ENCODE measurements around the gene BTLA. TPM values are rescaled to one million over a fixed set of nuclear protein-coding genes. Genes with fewer than 3 reads are reported as not detected.
A peak's percentile ranks its signal among the peaks of the same experiment; 100 is the strongest.

The BTLA gene
- total and polyA plus RNA-seq, 10 of the 15 experiments (the other 5 are each of a cell fraction or from before 2014, with no cell fraction given) = 55.4 to 134 (median 84.2) TPM

DNA sequence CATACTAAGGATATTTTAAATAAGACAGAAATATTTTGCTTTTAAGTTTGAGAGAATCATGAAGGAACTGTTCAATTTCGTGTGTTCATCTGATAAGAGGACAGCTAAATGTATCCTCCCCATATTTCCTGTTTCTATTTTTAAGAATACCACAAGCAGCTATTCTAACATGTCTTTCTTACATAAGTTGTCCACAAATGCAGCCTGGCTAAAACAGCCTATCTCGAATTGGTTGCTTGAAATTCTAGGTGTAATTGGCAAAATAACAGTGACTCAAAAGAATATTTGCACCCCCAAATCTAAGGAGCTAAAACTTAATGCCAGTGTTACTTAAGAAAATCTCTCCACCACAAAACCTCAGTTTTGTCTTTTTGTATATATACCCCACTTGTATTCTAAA lies 35.0 kb downstream of the BTLA start (continued):
- peak; percentile 93 for TF ChIP-seq MEF2B (IDR thresholded peaks at IDR 0.05; ENCODE audit: partially characterized antibody, poor library complexity, severe bottlenecking)
- no peak for TF ChIP-seq RCOR1 (conservative IDR thresholded peaks at IDR 0.05; ENCODE audit: low read depth, low read length)
- TF ChIP-seq NR2C1 (IDR thresholded peaks at IDR 0.05) = no peak
- TF ChIP-seq, protein P1, sequence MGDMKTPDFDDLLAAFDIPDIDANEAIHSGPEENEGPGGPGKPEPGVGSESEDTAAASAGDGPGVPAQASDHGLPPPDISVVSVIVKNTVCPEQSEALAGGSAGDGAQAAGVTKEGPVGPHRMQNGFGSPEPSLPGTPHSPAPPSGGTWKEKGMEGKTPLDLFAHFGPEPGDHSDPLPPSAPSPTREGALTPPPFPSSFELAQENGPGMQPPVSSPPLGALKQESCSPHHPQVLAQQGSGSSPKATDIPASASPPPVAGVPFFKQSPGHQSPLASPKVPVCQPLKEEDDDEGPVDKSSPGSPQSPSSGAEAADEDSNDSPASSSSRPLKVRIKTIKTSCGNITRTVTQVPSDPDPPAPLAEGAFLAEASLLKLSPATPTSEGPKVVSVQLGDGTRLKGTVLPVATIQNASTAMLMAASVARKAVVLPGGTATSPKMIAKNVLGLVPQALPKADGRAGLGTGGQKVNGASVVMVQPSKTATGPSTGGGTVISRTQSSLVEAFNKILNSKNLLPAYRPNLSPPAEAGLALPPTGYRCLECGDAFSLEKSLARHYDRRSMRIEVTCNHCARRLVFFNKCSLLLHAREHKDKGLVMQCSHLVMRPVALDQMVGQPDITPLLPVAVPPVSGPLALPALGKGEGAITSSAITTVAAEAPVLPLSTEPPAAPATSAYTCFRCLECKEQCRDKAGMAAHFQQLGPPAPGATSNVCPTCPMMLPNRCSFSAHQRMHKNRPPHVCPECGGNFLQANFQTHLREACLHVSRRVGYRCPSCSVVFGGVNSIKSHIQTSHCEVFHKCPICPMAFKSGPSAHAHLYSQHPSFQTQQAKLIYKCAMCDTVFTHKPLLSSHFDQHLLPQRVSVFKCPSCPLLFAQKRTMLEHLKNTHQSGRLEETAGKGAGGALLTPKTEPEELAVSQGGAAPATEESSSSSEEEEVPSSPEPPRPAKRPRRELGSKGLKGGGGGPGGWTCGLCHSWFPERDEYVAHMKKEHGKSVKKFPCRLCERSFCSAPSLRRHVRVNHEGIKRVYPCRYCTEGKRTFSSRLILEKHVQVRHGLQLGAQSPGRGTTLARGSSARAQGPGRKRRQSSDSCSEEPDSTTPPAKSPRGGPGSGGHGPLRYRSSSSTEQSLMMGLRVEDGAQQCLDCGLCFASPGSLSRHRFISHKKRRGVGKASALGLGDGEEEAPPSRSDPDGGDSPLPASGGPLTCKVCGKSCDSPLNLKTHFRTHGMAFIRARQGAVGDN (IDR thresholded peaks at IDR 0.05) = no peak
- TF ChIP-seq, protein P2, sequence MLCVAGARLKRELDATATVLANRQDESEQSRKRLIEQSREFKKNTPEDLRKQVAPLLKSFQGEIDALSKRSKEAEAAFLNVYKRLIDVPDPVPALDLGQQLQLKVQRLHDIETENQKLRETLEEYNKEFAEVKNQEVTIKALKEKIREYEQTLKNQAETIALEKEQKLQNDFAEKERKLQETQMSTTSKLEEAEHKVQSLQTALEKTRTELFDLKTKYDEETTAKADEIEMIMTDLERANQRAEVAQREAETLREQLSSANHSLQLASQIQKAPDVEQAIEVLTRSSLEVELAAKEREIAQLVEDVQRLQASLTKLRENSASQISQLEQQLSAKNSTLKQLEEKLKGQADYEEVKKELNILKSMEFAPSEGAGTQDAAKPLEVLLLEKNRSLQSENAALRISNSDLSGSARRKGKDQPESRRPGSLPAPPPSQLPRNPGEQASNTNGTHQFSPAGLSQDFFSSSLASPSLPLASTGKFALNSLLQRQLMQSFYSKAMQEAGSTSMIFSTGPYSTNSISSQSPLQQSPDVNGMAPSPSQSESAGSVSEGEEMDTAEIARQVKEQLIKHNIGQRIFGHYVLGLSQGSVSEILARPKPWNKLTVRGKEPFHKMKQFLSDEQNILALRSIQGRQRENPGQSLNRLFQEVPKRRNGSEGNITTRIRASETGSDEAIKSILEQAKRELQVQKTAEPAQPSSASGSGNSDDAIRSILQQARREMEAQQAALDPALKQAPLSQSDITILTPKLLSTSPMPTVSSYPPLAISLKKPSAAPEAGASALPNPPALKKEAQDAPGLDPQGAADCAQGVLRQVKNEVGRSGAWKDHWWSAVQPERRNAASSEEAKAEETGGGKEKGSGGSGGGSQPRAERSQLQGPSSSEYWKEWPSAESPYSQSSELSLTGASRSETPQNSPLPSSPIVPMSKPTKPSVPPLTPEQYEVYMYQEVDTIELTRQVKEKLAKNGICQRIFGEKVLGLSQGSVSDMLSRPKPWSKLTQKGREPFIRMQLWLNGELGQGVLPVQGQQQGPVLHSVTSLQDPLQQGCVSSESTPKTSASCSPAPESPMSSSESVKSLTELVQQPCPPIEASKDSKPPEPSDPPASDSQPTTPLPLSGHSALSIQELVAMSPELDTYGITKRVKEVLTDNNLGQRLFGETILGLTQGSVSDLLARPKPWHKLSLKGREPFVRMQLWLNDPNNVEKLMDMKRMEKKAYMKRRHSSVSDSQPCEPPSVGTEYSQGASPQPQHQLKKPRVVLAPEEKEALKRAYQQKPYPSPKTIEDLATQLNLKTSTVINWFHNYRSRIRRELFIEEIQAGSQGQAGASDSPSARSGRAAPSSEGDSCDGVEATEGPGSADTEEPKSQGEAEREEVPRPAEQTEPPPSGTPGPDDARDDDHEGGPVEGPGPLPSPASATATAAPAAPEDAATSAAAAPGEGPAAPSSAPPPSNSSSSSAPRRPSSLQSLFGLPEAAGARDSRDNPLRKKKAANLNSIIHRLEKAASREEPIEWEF (IDR thresholded peaks at IDR 0.05; ENCODE audit: insufficient replicate concordance, low read depth, low read length) = peak; percentile 52
- TF ChIP-seq NRF1 (conservative IDR thresholded peaks at IDR 0.05; ENCODE audit: low read depth, low read length) = no peak
- no peak for TF ChIP-seq NFYA (IDR thresholded peaks at IDR 0.05; ENCODE audit: borderline replicate concordance, low read depth, low read length)
- no peak for TF ChIP-seq USF2 (IDR thresholded peaks at IDR 0.05; ENCODE audit: borderline replicate concordance, low read depth, low read length)
- TF ChIP-seq CREB1 (IDR thresholded peaks at IDR 0.05; ENCODE audit: low read depth) = peak; percentile 47; the same call in 1 of the 2 replicates
- TF ChIP-seq ZNF24 (IDR thresholded peaks at IDR 0.05) = 0 out of 2 replicates have a peak, but pooled peaks have one; percentile 10
- TF ChIP-seq TCF12 (IDR thresholded peaks at IDR 0.05; ENCODE audit: low read depth, low read length) = no peak
- no peak for TF ChIP-seq SIN3A (IDR thresholded peaks at IDR 0.05; ENCODE audit: low read depth, low read length)
- peak; percentile 90 for TF ChIP-seq ATF2 (IDR thresholded peaks at IDR 0.05; ENCODE audit: low read length)
- TF ChIP-seq CTCF (IDR thresholded peaks at IDR 0.05 in 2 of 3, conservative IDR thresholded peaks at IDR 0.05 in 1 of 3; ENCODE audit: control insufficient read depth in 2 of 3, extremely low read depth in 1 of 3, insufficient read depth in 1 of 3, low read depth in 3 of 3, low read length in 3 of 3) = no peak
- 0 out of 2 replicates have a peak, but pooled peaks have one; percentile 31 for TF ChIP-seq CHD2 (IDR thresholded peaks at IDR 0.05; ENCODE audit: borderline replicate concordance, low read depth, low read length)
- 0 out of 2 replicates have a peak, but pooled peaks have one; percentile 22 for TF ChIP-seq POLR2AphosphoS2 (IDR thresholded peaks at IDR 0.05; ENCODE audit: low read depth, low read length)
